ENCODE data around the gene CELF4.

Gene CELF4

GRCh38 chr18:37537868-37538525, 27.6 kb downstream of the CELF4 start:
- TF ChIP-seq, protein P1, sequence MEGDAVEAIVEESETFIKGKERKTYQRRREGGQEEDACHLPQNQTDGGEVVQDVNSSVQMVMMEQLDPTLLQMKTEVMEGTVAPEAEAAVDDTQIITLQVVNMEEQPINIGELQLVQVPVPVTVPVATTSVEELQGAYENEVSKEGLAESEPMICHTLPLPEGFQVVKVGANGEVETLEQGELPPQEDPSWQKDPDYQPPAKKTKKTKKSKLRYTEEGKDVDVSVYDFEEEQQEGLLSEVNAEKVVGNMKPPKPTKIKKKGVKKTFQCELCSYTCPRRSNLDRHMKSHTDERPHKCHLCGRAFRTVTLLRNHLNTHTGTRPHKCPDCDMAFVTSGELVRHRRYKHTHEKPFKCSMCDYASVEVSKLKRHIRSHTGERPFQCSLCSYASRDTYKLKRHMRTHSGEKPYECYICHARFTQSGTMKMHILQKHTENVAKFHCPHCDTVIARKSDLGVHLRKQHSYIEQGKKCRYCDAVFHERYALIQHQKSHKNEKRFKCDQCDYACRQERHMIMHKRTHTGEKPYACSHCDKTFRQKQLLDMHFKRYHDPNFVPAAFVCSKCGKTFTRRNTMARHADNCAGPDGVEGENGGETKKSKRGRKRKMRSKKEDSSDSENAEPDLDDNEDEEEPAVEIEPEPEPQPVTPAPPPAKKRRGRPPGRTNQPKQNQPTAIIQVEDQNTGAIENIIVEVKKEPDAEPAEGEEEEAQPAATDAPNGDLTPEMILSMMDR (conservative IDR thresholded peaks at IDR 0.05; ENCODE audit: low read length): peak; percentile 75
- no peak overlapping the region for H3K4me3 ChIP-seq (ENCODE audit: low read length)
- DNase-seq (ENCODE audit: low read depth): peak; percentile 59

DNA sequence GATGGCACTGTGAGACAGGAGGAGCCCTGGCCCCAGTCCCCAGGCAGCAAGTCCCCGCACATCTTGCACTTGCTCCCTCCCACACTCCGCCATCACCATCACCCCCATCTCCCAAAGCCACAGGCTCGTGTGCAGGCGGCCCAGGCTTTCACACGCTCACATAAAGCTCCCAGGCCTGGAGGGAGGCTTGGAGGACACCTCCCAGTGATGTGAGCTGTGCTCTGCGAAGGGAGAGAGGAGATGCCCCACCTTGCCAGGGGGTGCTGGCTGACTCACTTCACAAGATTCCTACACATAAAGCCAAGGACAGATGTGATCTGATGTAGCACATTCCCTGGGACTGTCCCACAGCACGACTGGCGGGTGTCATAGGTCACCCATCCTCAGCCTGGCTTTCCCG, 28.9 kb downstream of the CELF4 start:
- no peak for DNase-seq (ENCODE audit: low read depth)
- TF ChIP-seq, protein P1 (conservative IDR thresholded peaks at IDR 0.05; ENCODE audit: low read length): no peak
- no peak overlapping the region for H3K4me3 ChIP-seq (ENCODE audit: low read length)

GRCh38 chr18:37535968-37536367, 29.6 kb downstream of the CELF4 start:
- no peak overlapping the region for H3K4me3 ChIP-seq (ENCODE audit: low read length)
- TF ChIP-seq, protein P1 (conservative IDR thresholded peaks at IDR 0.05; ENCODE audit: low read length): no peak
- peak; percentile 10 for DNase-seq (ENCODE audit: low read depth)

DNA sequence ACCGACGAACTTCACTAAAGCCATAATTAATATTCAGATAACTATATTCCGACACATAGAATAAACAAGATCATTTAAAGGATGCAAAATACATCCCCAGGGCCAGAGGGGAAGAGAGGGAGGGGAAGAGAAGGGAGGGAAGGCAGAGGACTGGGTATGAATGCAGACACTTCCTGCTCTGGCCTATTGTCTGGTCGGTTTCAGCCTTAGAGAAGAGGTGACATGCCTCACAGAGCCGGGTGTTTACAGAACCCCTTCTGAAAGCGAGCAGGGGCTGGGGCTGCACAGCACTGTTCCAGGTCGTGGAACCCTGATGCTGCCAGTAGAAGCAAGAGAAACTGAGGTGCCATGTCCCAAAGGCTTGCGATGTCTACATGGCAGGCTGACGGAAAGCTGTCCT, 31.0 kb downstream of the CELF4 start:
- no peak for DNase-seq (ENCODE audit: low read depth)

DNA sequence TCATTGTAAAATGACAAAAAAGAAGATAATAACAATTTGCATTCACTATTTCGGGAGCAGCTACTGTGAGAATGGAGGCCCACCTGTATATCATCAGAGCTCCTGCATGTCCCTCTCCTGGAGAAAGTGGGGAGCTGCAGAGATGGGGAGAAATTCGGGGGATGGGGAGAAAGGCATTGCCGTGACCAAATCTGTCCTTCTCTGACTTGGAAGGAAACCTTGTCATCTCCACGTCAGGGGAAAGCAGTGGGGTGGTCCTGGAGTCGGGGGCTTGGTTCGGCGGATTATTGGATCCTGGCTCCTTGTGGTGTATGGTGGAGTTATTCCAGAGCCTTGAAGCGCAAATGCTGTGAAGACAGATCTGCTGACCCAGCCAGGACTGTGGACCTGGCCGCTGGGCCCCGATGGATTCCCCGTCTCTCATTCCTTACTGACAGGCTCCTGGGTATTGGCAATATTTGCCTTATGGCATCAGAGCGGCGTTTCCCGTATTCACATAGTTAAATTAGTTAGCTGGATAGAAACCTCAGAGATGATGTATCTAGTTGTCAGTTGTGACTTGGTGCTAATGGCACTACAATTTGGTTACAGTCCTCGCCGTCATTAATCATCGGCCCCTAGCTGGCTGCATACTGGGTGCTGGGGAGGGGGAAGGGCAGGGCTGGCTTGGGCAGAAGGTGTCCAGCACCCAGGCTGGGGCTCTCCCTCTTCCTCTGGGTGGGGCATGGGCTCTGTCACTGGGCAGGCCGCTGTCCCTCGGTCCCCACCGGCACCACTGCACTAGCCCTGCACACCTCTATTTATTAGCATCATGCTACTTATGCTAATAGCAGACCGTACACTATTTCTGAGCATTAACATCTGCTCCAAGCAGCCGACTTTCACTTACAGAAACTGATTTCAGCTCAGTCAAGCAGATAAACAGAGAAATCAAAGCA, 31.7 kb downstream of the CELF4 start:
- no peak overlapping the region for H3K4me3 ChIP-seq (ENCODE audit: low read length)
- TF ChIP-seq, protein P1 (conservative IDR thresholded peaks at IDR 0.05; ENCODE audit: low read length): no peak; the same call in 1 of the 2 replicates
- no peak for DNase-seq (ENCODE audit: low read depth)

More for the DNA sequence above, 31.0 kb downstream of the CELF4 start:
- no peak overlapping the region for H3K4me3 ChIP-seq (ENCODE audit: low read length)
- TF ChIP-seq, protein P1 (conservative IDR thresholded peaks at IDR 0.05; ENCODE audit: low read length): no peak

- TF ChIP-seq, protein P1 (conservative IDR thresholded peaks at IDR 0.05; ENCODE audit: low read length): no peak
Measured at GRCh38 chr18:37532917-37533316, 32.7 kb downstream of the CELF4 start.

More at GRCh38 chr18:37532917-37533316, 32.7 kb downstream of the CELF4 start:
- DNase-seq (ENCODE audit: low read depth): no peak
- no peak overlapping the region for H3K4me3 ChIP-seq (ENCODE audit: low read length)

Measured in AG10803 (cell line).